ENCODE results near the gene ENTPD5.

The ENTPD5 gene

GRCh38 chr14:73968885-73969284, 50.2 kb downstream of the ENTPD5 start:
- Histone ChIP-seq H3K4me1 (ENCODE audit: control insufficient read depth, insufficient read depth, low read length) (peaks cover 3% of the 10 kb centered on the region; the same call in 1 of the 2 replicates), H3K9me3 (ENCODE audit: control insufficient read depth, insufficient read depth, low read depth, low read length) (no peaks in the 10 kb centered on the region), H3K27ac (ENCODE audit: extremely low read depth, low read depth, low read length) (no peak overlapping the region), H3K4me3 (ENCODE audit: low read depth, low read length) (no peak overlapping the region), H3K36me3 (ENCODE audit: control insufficient read depth in 2 of 2, insufficient read depth in 1 of 2, low read length in 2 of 2) (peaks cover 5 to 26% of the 10 kb centered on the region in 2 experiments; a peak in 2 of 3 replicates)
- ChIA-PET CTCF (no interaction called here), POLR2A (no interaction called here)
- TF ChIP-seq ZNF138 (tag by site-specific recombination; IDR thresholded peaks at IDR 0.05; ENCODE audit: borderline replicate concordance) = no peak
- TF ChIP-seq FEZF1 (tag by site-specific recombination; IDR thresholded peaks at IDR 0.05) = no peak
- TF ChIP-seq, protein P1, sequence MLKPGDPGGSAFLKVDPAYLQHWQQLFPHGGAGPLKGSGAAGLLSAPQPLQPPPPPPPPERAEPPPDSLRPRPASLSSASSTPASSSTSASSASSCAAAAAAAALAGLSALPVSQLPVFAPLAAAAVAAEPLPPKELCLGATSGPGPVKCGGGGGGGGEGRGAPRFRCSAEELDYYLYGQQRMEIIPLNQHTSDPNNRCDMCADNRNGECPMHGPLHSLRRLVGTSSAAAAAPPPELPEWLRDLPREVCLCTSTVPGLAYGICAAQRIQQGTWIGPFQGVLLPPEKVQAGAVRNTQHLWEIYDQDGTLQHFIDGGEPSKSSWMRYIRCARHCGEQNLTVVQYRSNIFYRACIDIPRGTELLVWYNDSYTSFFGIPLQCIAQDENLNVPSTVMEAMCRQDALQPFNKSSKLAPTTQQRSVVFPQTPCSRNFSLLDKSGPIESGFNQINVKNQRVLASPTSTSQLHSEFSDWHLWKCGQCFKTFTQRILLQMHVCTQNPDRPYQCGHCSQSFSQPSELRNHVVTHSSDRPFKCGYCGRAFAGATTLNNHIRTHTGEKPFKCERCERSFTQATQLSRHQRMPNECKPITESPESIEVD (tag by site-specific recombination; IDR thresholded peaks at IDR 0.05) = no peak
- no peak for TF ChIP-seq ZNF626 (tag by site-specific recombination; IDR thresholded peaks at IDR 0.05)
- TF ChIP-seq ZNF555 (tag by site-specific recombination; conservative IDR thresholded peaks at IDR 0.05) = no peak
- no peak for TF ChIP-seq ZBTB44 (tag by site-specific recombination; IDR thresholded peaks at IDR 0.05)
- TF ChIP-seq, protein P2, sequence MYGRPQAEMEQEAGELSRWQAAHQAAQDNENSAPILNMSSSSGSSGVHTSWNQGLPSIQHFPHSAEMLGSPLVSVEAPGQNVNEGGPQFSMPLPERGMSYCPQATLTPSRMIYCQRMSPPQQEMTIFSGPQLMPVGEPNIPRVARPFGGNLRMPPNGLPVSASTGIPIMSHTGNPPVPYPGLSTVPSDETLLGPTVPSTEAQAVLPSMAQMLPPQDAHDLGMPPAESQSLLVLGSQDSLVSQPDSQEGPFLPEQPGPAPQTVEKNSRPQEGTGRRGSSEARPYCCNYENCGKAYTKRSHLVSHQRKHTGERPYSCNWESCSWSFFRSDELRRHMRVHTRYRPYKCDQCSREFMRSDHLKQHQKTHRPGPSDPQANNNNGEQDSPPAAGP (tag by site-specific recombination; IDR thresholded peaks at IDR 0.05) = no peak
- TF ChIP-seq, protein P3, sequence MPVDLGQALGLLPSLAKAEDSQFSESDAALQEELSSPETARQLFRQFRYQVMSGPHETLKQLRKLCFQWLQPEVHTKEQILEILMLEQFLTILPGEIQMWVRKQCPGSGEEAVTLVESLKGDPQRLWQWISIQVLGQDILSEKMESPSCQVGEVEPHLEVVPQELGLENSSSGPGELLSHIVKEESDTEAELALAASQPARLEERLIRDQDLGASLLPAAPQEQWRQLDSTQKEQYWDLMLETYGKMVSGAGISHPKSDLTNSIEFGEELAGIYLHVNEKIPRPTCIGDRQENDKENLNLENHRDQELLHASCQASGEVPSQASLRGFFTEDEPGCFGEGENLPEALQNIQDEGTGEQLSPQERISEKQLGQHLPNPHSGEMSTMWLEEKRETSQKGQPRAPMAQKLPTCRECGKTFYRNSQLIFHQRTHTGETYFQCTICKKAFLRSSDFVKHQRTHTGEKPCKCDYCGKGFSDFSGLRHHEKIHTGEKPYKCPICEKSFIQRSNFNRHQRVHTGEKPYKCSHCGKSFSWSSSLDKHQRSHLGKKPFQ (tag by site-specific recombination; IDR thresholded peaks at IDR 0.05) = no peak
- TF ChIP-seq, protein P4, sequence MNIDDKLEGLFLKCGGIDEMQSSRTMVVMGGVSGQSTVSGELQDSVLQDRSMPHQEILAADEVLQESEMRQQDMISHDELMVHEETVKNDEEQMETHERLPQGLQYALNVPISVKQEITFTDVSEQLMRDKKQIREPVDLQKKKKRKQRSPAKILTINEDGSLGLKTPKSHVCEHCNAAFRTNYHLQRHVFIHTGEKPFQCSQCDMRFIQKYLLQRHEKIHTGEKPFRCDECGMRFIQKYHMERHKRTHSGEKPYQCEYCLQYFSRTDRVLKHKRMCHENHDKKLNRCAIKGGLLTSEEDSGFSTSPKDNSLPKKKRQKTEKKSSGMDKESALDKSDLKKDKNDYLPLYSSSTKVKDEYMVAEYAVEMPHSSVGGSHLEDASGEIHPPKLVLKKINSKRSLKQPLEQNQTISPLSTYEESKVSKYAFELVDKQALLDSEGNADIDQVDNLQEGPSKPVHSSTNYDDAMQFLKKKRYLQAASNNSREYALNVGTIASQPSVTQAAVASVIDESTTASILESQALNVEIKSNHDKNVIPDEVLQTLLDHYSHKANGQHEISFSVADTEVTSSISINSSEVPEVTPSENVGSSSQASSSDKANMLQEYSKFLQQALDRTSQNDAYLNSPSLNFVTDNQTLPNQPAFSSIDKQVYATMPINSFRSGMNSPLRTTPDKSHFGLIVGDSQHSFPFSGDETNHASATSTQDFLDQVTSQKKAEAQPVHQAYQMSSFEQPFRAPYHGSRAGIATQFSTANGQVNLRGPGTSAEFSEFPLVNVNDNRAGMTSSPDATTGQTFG (tag by site-specific recombination; IDR thresholded peaks at IDR 0.05; ENCODE audit: borderline replicate concordance) = no peak
- TF ChIP-seq ZNF514 (tag by site-specific recombination; IDR thresholded peaks at IDR 0.05) = no peak
- TF ChIP-seq KLF8 (tag by site-specific recombination; IDR thresholded peaks at IDR 0.05) = no peak
- TF ChIP-seq ZBTB21 (tag by site-specific recombination; IDR thresholded peaks at IDR 0.05) = no peak
- no peak for TF ChIP-seq ZNF132 (tag by site-specific recombination; IDR thresholded peaks at IDR 0.05; ENCODE audit: borderline replicate concordance)
- no peak for TF ChIP-seq ZNF639 (tag by site-specific recombination; IDR thresholded peaks at IDR 0.05)

DNA sequence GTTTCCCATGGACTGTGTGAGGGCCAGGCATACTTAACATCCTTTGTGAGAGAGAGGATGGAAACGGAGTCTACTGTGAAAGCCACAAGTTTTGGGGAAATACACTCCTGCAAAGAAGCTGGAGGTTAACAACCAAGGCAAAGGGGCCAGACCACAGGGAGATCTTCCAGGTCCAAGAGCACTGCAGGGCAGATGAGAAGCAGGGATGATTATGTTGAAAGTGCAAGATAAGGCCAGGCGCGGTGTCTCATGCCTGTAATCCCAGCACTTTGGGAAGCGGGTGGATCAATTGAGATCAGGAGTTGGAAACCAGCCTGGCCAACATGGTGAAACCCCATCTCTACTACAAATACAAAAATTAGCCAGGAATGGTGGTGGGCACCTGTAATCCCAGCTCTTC, 53.9 kb downstream of the ENTPD5 start:
- ChIA-PET POLR2A (no interaction called here), CTCF (no interaction called here)
- Histone ChIP-seq H3K4me1 (ENCODE audit: control insufficient read depth, insufficient read depth, low read length) (no peaks in the 10 kb centered on the region), H3K9me3 (ENCODE audit: control insufficient read depth, insufficient read depth, low read depth, low read length) (no peaks in the 10 kb centered on the region), H3K4me3 (ENCODE audit: low read depth, low read length) (no peak overlapping the region), H3K36me3 (ENCODE audit: control insufficient read depth in 2 of 2, insufficient read depth in 1 of 2, low read length in 2 of 2) (peaks cover 36 to 57% of the 10 kb centered on the region in 2 experiments), H3K27ac (ENCODE audit: extremely low read depth, low read depth, low read length) (no peak overlapping the region)
- TF ChIP-seq GLI2 (tag by site-specific recombination; IDR thresholded peaks at IDR 0.05; ENCODE audit: borderline replicate concordance, low read depth) (no peak), ZNF837 (tag by site-specific recombination; IDR thresholded peaks at IDR 0.05) (no peak), ZSCAN23 (tag by site-specific recombination; IDR thresholded peaks at IDR 0.05) (no peak), ZBTB48 (tag by site-specific recombination; IDR thresholded peaks at IDR 0.05) (no peak), ZXDB (tag by site-specific recombination; IDR thresholded peaks at IDR 0.05) (no peak), KLF9 (tag by site-specific recombination; IDR thresholded peaks at IDR 0.05; ENCODE audit: low read depth) (no peak), ZNF37A (tag by site-specific recombination; IDR thresholded peaks at IDR 0.05) (no peak), SCRT1 (tag by site-specific recombination; IDR thresholded peaks at IDR 0.05; ENCODE audit: borderline replicate concordance) (no peak), ZNF624 (tag by site-specific recombination; IDR thresholded peaks at IDR 0.05) (no peak), PRDM1 (tag by site-specific recombination; IDR thresholded peaks at IDR 0.05) (no peak)
- TF ChIP-seq, protein P5, sequence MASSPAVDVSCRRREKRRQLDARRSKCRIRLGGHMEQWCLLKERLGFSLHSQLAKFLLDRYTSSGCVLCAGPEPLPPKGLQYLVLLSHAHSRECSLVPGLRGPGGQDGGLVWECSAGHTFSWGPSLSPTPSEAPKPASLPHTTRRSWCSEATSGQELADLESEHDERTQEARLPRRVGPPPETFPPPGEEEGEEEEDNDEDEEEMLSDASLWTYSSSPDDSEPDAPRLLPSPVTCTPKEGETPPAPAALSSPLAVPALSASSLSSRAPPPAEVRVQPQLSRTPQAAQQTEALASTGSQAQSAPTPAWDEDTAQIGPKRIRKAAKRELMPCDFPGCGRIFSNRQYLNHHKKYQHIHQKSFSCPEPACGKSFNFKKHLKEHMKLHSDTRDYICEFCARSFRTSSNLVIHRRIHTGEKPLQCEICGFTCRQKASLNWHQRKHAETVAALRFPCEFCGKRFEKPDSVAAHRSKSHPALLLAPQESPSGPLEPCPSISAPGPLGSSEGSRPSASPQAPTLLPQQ (tag by site-specific recombination; IDR thresholded peaks at IDR 0.05) = no peak
